HEK293 (cell line): ENCODE measurements around the gene KYAT1.
A peak's percentile ranks its signal among the peaks of the same experiment; 100 is the strongest.

Experiments
- GLIS1 ChIP-seq: fragments of 450-650 bp; formaldehyde crosslinking; IDR thresholded peaks from 2 replicates; pipeline ENCODE4 v1.5.1; 2016; ENCODE audit warnings: missing biosample characterization, missing genetic modification characterization
- PBX3 ChIP-seq: sonication (generic); formaldehyde crosslinking; IDR thresholded peaks from 2 replicates; pipeline ENCODE4 v1.8.1; 2022; ENCODE audit warnings: mild to moderate bottlenecking, moderate library complexity, missing genetic modification reagents
- REST ChIP-seq: fragments of 450-650 bp; formaldehyde crosslinking; IDR thresholded peaks from 2 replicates; pipeline ENCODE4 v1.5.1; 2016; ENCODE audit warnings: missing biosample characterization, missing genetic modification characterization
- ZIC2 ChIP-seq: fragments of 450-650 bp; formaldehyde crosslinking; IDR thresholded peaks from 2 replicates; pipeline ENCODE4 v1.5.1; 2016; ENCODE audit warnings: missing biosample characterization, missing genetic modification characterization
- ZNF664 ChIP-seq: fragments of 450-650 bp; formaldehyde crosslinking; IDR thresholded peaks from 2 replicates; pipeline ENCODE4 v1.5.1; 2016; ENCODE audit warnings: missing biosample characterization, missing genetic modification characterization
- TF ChIP-seq, protein P1 (sequence below): fragments of 450-650 bp; formaldehyde crosslinking; IDR thresholded peaks from 2 replicates; pipeline ENCODE4 v1.5.1; 2016; ENCODE audit warnings: missing biosample characterization, missing genetic modification characterization

DNA sequence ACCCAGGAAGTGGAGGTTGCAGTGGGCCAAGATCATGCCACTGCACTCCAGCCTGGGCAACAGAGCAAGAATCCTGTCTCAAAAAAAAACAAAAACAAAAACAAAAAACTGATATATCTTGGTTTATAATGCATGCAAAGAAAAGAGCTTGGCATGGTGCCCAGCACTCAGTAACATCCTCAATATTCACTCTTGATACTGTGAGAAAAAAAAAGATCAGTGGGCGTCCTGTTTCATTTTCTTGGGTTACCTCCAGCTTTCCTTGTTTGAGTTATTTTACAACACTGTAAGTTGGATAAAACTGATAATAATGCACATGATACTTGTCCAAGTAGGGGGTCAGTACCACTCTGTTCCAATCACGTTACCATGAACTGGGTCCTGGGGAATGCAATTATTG, 46.9 kb upstream of the KYAT1 start:
- TF ChIP-seq, protein P1, sequence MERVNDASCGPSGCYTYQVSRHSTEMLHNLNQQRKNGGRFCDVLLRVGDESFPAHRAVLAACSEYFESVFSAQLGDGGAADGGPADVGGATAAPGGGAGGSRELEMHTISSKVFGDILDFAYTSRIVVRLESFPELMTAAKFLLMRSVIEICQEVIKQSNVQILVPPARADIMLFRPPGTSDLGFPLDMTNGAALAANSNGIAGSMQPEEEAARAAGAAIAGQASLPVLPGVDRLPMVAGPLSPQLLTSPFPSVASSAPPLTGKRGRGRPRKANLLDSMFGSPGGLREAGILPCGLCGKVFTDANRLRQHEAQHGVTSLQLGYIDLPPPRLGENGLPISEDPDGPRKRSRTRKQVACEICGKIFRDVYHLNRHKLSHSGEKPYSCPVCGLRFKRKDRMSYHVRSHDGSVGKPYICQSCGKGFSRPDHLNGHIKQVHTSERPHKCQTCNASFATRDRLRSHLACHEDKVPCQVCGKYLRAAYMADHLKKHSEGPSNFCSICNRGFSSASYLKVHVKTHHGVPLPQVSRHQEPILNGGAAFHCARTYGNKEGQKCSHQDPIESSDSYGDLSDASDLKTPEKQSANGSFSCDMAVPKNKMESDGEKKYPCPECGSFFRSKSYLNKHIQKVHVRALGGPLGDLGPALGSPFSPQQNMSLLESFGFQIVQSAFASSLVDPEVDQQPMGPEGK: no peak
- TF ChIP-seq GLIS1 (tag by site-specific recombination) (peak; percentile 46; the same call in 1 of the 2 replicates), ZIC2 (tag by site-specific recombination) (no peak), ZNF664 (no peak), PBX3 (CRISPR knock-in tag) (no peak), REST (tag by site-specific recombination) (no peak)
